ENCODE results near the gene SLC4A2. TPM values are rescaled to one million over a fixed set of nuclear protein-coding genes. Genes with fewer than 3 reads are reported as not detected.
A peak's percentile ranks its signal among the peaks of the same experiment; 100 is the strongest.

Gene SLC4A2
- total RNA-seq, 6 experiments from 2014 or later = 153 to 188 (median 164) TPM

DNA sequence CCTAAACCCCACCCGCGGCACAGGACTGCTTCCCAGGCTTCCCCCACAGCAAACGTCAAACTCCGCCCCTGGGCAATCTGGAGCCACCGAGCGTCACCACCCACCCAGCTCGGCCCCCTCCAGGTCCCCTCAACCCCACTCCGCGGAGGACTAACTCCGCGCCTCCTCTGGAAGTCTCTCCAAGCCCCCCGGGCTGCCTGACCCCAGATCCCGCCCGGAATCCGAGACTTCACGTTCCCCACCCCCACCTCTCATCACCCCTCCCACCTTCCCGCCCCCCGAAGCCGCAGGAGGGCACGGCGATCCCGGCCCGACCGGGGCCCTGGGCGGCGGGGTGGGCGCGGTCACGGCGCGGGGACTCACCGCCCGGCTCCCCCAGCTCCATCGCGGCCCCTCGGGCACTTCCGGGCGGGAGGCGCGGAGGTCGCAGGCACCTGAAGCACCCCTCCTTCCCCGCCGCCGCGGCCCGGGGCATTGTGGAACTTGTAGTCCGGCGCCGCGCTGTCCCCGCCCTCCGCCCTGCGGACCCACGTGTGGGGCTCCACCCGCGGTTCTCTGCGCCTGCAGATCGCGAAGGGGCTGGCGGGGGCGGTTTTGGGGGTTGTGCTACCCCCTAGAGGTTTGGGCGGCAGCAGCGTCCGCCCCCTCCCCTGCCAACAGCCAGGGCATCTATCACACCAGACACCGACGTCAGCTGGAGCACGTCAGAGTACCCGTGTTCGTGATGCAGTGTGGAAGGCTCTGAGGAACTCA is 23.9 kb downstream of the SLC4A2 start, which contains the start of gene TMUB1:
Gene TMUB1 (minus strand): TSS at position 423 of the 753 bp plus-strand sequence. CDS start 930 bp downstream, outside the sequence.
- H3K4me3 Mint-ChIP-seq = peak within 1 kb of the TSS; percentile 89
- H3K4me1 Mint-ChIP-seq (ENCODE audit: low read depth) = peaks cover 53% of the 10 kb centered on the region
- H3K27ac Mint-ChIP-seq = peak within 1 kb of the TSS; percentile 80
- no peak for DNase-seq
- TF ChIP-seq, protein P1, sequence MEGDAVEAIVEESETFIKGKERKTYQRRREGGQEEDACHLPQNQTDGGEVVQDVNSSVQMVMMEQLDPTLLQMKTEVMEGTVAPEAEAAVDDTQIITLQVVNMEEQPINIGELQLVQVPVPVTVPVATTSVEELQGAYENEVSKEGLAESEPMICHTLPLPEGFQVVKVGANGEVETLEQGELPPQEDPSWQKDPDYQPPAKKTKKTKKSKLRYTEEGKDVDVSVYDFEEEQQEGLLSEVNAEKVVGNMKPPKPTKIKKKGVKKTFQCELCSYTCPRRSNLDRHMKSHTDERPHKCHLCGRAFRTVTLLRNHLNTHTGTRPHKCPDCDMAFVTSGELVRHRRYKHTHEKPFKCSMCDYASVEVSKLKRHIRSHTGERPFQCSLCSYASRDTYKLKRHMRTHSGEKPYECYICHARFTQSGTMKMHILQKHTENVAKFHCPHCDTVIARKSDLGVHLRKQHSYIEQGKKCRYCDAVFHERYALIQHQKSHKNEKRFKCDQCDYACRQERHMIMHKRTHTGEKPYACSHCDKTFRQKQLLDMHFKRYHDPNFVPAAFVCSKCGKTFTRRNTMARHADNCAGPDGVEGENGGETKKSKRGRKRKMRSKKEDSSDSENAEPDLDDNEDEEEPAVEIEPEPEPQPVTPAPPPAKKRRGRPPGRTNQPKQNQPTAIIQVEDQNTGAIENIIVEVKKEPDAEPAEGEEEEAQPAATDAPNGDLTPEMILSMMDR (IDR thresholded peaks at IDR 0.05) = peak; percentile 28; the same call in 1 of the 2 replicates
- no peaks in the 10 kb centered on the region for H3K9me3 Mint-ChIP-seq
- peaks cover 1% of the 10 kb centered on the region; the same call in 1 of the 2 replicates for H3K36me3 Mint-ChIP-seq (ENCODE audit: low read depth)
- peaks cover 4% of the 10 kb centered on the region for H3K27me3 Mint-ChIP-seq (ENCODE audit: insufficient read depth)

DNA sequence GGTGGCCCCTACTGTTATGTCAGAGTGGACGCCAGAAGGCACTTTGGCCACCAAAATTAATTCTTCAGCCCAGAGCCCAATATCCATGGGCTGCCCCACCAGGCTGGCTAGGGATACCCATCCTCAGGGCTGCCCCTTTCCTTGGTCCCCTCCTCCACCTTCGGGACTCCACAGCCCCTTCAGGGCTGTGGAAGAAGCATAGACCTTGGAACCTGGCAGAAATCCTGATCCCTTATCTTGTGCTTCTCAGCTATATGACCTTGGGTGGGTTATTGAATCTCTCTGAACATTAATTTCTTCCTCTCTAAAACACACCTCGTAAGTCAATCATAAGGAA is 24.4 kb downstream of the SLC4A2 start:
- Mint-ChIP-seq H3K4me3 (peak overlapping the region; percentile 89), H3K9me3 (no peaks in the 10 kb centered on the region), H3K36me3 (ENCODE audit: low read depth) (no peaks in the 10 kb centered on the region; the same call in 1 of the 2 replicates), H3K4me1 (ENCODE audit: low read depth) (peaks cover 53% of the 10 kb centered on the region), H3K27me3 (ENCODE audit: insufficient read depth) (peaks cover 7% of the 10 kb centered on the region), H3K27ac (peak overlapping the region; percentile 49; the same call in 1 of the 2 replicates)
- TF ChIP-seq, protein P1 (IDR thresholded peaks at IDR 0.05) = no peak
- no peak for DNase-seq

DNA sequence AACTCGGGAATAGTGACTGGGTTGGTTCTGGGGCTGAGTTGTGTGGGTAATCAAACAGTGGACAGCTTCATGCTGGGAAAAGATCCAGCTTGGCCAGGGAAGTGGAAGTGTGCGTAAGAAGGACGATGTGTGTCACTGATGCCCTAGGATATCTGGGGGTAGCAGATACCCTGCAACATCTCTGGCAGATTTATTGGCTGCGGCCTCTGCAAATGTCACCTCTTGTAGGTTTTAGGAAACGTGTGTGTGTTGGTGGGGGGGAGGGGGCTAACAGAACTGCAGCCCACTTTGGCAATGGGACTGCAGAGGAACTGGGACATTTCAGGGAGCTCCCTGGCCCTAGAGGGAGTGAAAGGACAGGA is 25.9 kb downstream of the SLC4A2 start:
- peak overlapping the region; percentile 85 for H3K4me3 Mint-ChIP-seq
- peak; percentile 38 for DNase-seq
- H3K9me3 Mint-ChIP-seq = no peaks in the 10 kb centered on the region
- no peaks in the 10 kb centered on the region; the same call in none of the 2 replicates for H3K36me3 Mint-ChIP-seq (ENCODE audit: low read depth)
- H3K27ac Mint-ChIP-seq = peak overlapping the region; percentile 42
- H3K27me3 Mint-ChIP-seq (ENCODE audit: insufficient read depth) = peaks cover 8% of the 10 kb centered on the region
- TF ChIP-seq, protein P1 (IDR thresholded peaks at IDR 0.05) = no peak
- H3K4me1 Mint-ChIP-seq (ENCODE audit: low read depth) = peaks cover 55% of the 10 kb centered on the region

GRCh38 chr7:151085691-151086620 is 26.6 kb downstream of the SLC4A2 start, which contains the start of gene AGAP3:
TSS of gene AGAP3 (plus strand) at chr7:151086475. CDS start at chr7:151086742, 267 bp downstream.
- TF ChIP-seq, protein P1 (IDR thresholded peaks at IDR 0.05) = 0 out of 2 replicates have a peak, but pooled peaks have one; percentile 10
- Mint-ChIP-seq H3K9me3 (no peaks in the 10 kb centered on the region), H3K36me3 (ENCODE audit: low read depth) (no peaks in the 10 kb centered on the region; the same call in none of the 2 replicates), H3K4me3 (peak within 1 kb of the TSS; percentile 92), H3K27me3 (ENCODE audit: insufficient read depth) (peaks cover 8% of the 10 kb centered on the region), H3K4me1 (ENCODE audit: low read depth) (peaks cover 58% of the 10 kb centered on the region), H3K27ac (peak within 1 kb of the TSS; percentile 87)
- peak; percentile 83 for DNase-seq

GRCh38 chr7:151086802-151087244 is 27.4 kb downstream of the SLC4A2 start:
- Mint-ChIP-seq H3K4me1 (ENCODE audit: low read depth) (peaks cover 62% of the 10 kb centered on the region), H3K27me3 (ENCODE audit: insufficient read depth) (peaks cover 8% of the 10 kb centered on the region), H3K4me3 (peak overlapping the region; percentile 92), H3K27ac (peak overlapping the region; percentile 87), H3K36me3 (ENCODE audit: low read depth) (no peaks in the 10 kb centered on the region; the same call in none of the 2 replicates), H3K9me3 (no peaks in the 10 kb centered on the region)
- peak; percentile 36 for DNase-seq
- TF ChIP-seq, protein P1 (IDR thresholded peaks at IDR 0.05) = no peak

All from HFFc6 (cell line).